ENCODE data around the gene CCSER1. TPM values are rescaled to one million over a fixed set of nuclear protein-coding genes. Genes with fewer than 3 reads are reported as not detected.

CCSER1 gene
- total RNA-seq, 3 donors from 2014 or later (not counting 1 experiment from before 2014, with no cell fraction given), result 0.87 to 1.1 (median 1.1) TPM

DNA sequence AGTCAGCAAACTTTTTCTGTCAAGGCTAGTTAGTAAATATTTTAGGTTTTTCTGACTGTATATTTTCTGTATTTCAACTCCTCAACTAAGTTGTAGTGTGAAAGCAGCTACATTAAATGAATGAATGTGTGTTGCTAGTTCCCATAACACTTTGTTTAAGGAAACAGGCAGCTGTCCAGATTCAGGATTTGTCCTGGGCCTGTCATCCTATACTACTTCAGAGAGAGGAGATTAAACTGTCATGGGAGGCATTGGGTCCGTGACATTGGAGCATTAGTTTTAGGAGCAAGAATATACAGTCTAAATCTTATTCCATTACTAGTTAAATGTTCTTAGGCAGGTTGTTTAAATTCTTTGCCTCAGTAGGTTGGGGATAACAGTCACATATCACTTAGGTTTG is 516.0 kb downstream of the CCSER1 start:
- Histone ChIP-seq H3K27ac (ENCODE audit: low read length) (no peak overlapping the region), H3K36me3 (ENCODE audit: control insufficient read depth, insufficient read depth, low read length) (no peaks in the 10 kb centered on the region), H3K4me1 (ENCODE audit: control insufficient read depth, insufficient read depth, low read length) (no peaks in the 10 kb centered on the region), H3K9me3 (ENCODE audit: control insufficient read depth, insufficient read depth, low read length) (no peaks in the 10 kb centered on the region), H3K4me3 (ENCODE audit: low read length) (no peak overlapping the region), H3K27me3 (ENCODE audit: control insufficient read depth, insufficient read depth, low read length) (no peaks in the 10 kb centered on the region)
- Mint-ChIP-seq H3K27me3 (ENCODE audit: low read depth in 2 of 2) (no peaks in the 10 kb centered on the region), H3K4me3 (no peak overlapping the region), H3K27ac (no peak overlapping the region), H3K36me3 (no peaks in the 10 kb centered on the region), H3K4me1 (no peaks in the 10 kb centered on the region), H3K9me3 (peaks cover 6 to 16% of the 10 kb centered on the region in 2 donors)
- intact Hi-C loops (cut with micrococcal nuclease), result no loop called here
- TF ChIP-seq, protein P1, sequence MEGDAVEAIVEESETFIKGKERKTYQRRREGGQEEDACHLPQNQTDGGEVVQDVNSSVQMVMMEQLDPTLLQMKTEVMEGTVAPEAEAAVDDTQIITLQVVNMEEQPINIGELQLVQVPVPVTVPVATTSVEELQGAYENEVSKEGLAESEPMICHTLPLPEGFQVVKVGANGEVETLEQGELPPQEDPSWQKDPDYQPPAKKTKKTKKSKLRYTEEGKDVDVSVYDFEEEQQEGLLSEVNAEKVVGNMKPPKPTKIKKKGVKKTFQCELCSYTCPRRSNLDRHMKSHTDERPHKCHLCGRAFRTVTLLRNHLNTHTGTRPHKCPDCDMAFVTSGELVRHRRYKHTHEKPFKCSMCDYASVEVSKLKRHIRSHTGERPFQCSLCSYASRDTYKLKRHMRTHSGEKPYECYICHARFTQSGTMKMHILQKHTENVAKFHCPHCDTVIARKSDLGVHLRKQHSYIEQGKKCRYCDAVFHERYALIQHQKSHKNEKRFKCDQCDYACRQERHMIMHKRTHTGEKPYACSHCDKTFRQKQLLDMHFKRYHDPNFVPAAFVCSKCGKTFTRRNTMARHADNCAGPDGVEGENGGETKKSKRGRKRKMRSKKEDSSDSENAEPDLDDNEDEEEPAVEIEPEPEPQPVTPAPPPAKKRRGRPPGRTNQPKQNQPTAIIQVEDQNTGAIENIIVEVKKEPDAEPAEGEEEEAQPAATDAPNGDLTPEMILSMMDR (IDR thresholded peaks at IDR 0.05), result no peak
- DNase-seq, result no peak
- WGBS (ENCODE audit: insufficient coverage), result no CpG with 5 or more reads among the region's 1 CpG
- ATAC-seq, result no peak

DNA sequence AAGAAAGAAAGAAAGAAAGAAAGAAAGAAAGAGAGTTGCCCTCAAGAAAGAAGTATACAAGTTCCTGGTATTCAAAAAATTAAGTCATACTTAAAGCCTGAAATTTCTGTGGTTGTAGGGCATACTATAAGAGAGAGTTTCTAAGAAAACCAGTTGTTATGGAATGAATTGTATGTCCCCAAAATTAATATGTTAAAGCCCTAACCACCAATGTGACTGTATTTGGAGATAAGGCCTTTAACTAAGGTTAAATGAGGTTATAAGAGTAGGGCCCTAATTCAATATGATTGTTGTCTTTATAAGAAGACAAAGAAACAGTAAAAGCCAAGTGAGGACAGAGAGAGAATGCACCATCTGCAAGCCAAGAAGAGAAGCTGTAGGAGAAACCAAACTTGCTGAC is 521.1 kb downstream of the CCSER1 start:
- Mint-ChIP-seq H3K9me3 (peaks cover 8 to 20% of the 10 kb centered on the region in 2 donors), H3K36me3 (peaks cover 8% of the 10 kb centered on the region), H3K27me3 (ENCODE audit: low read depth in 2 of 2) (no peaks in the 10 kb centered on the region), H3K4me3 (no peak overlapping the region), H3K4me1 (no peaks in the 10 kb centered on the region), H3K27ac (no peak overlapping the region)
- Histone ChIP-seq H3K27me3 (ENCODE audit: control insufficient read depth, insufficient read depth, low read length) (no peaks in the 10 kb centered on the region), H3K36me3 (ENCODE audit: control insufficient read depth, insufficient read depth, low read length) (no peaks in the 10 kb centered on the region), H3K27ac (ENCODE audit: low read length) (no peak overlapping the region), H3K9me3 (ENCODE audit: control insufficient read depth, insufficient read depth, low read length) (no peaks in the 10 kb centered on the region), H3K4me1 (ENCODE audit: control insufficient read depth, insufficient read depth, low read length) (no peaks in the 10 kb centered on the region), H3K4me3 (ENCODE audit: low read length) (no peak overlapping the region)
- intact Hi-C loops (cut with micrococcal nuclease), result no loop called here
- ATAC-seq (no peak), DNase-seq (no peak)
- TF ChIP-seq, protein P1 (IDR thresholded peaks at IDR 0.05), result no peak

DNA sequence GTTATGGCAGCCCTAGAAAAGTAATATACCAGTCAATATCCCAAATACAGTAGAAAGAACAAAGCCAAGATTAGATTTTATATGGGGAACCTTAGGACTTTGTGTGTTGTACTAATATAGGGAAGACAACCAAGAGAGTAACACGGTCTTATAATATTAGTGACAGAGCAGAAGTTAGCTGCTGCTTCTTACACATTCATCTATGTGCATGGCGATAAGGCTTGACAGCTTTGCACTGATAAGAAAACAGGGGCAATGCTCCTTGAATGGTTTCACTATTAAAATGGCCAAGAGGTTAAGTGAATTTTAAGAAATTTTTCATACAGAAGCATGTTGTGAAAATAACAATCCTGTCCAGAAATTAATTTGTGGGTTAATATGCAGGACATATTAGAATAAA is 521.6 kb downstream of the CCSER1 start:
- no peaks in the 10 kb centered on the region for H3K27me3 ChIP-seq (ENCODE audit: control insufficient read depth, insufficient read depth, low read length)
- 96% methylated on average over 2 of the region's 2 CpGs for WGBS (ENCODE audit: insufficient coverage)
- no peak for ATAC-seq

DNA sequence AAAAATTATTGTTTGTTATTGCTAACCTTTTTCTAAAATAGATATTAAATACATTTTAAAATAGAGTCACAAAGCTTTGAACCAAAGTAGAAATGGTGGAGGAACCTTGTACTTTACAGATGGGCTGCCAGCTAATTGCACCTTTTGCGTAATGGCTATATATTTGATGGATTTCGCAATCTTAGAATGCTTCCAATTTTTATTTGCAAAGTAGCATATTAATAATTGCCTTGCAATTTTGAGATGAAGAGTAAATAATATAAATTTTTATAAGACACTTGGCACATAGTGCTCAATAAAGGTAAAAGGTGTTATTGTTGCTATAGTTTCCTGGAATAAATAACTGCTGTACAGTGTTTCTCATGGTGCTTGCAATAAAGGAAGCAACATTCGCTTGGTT is 533.5 kb downstream of the CCSER1 start:
- TF ChIP-seq, protein P1 (IDR thresholded peaks at IDR 0.05), result no peak
- Mint-ChIP-seq H3K27ac (no peak overlapping the region), H3K4me3 (no peak overlapping the region), H3K36me3 (no peaks in the 10 kb centered on the region), H3K4me1 (no peaks in the 10 kb centered on the region), H3K27me3 (ENCODE audit: low read depth in 2 of 2) (no peaks in the 10 kb centered on the region), H3K9me3 (peaks cover 4 to 8% of the 10 kb centered on the region in 2 donors)
- no peaks in the 10 kb centered on the region for H3K9me3 ChIP-seq (ENCODE audit: control insufficient read depth, insufficient read depth, low read length)
- 76% methylated on average over 2 of the region's 3 CpGs for WGBS (ENCODE audit: insufficient coverage)
- no peak overlapping the region for H3K4me3 ChIP-seq (ENCODE audit: low read length)
- no peaks in the 10 kb centered on the region for H3K27me3 ChIP-seq (ENCODE audit: control insufficient read depth, insufficient read depth, low read length)
- no peaks in the 10 kb centered on the region for H3K4me1 ChIP-seq (ENCODE audit: control insufficient read depth, insufficient read depth, low read length)
- intact Hi-C loops (cut with micrococcal nuclease), result no loop called here
- DNase-seq (no peak), ATAC-seq (no peak)
- H3K36me3 ChIP-seq (ENCODE audit: control insufficient read depth, insufficient read depth, low read length), result no peaks in the 10 kb centered on the region
- no peak overlapping the region for H3K27ac ChIP-seq (ENCODE audit: low read length)

More for the DNA sequence above, 521.6 kb downstream of the CCSER1 start:
- TF ChIP-seq, protein P1 (IDR thresholded peaks at IDR 0.05), result no peak
- intact Hi-C loops (cut with micrococcal nuclease), result no loop called here
- H3K4me1 Mint-ChIP-seq, result no peaks in the 10 kb centered on the region
- no peaks in the 10 kb centered on the region for H3K27me3 Mint-ChIP-seq (ENCODE audit: low read depth in 2 of 2)
- H3K27ac Mint-ChIP-seq, result no peak overlapping the region
- no peaks in the 10 kb centered on the region for H3K9me3 ChIP-seq (ENCODE audit: control insufficient read depth, insufficient read depth, low read length)
- no peaks in the 10 kb centered on the region for H3K36me3 ChIP-seq (ENCODE audit: control insufficient read depth, insufficient read depth, low read length)
- H3K4me3 Mint-ChIP-seq, result no peak overlapping the region
- H3K4me3 ChIP-seq (ENCODE audit: low read length), result no peak overlapping the region
- H3K9me3 Mint-ChIP-seq, result peaks cover 10 to 20% of the 10 kb centered on the region in 2 donors
- no peak overlapping the region for H3K27ac ChIP-seq (ENCODE audit: low read length)
- H3K36me3 Mint-ChIP-seq, result peaks cover 8% of the 10 kb centered on the region
- no peaks in the 10 kb centered on the region for H3K4me1 ChIP-seq (ENCODE audit: control insufficient read depth, insufficient read depth, low read length)
- DNase-seq, result no peak
